ENCODE data around the gene MSH3.
"Not testable (repeated sequence)": the region's sequence is repeated elsewhere in the genome, so short reads cannot be mapped to it uniquely, and the experiment has no call there.

Gene MSH3

GRCh38 chr5:80659106-80659505 is 4.7 kb downstream of the MSH3 start:
- no peak for DNase-seq

GRCh38 chr5:80660661-80661060 is 6.2 kb downstream of the MSH3 start:
- DNase-seq: not testable (repeated sequence)

GRCh38 chr5:80662108-80662507 is 7.7 kb downstream of the MSH3 start:
- DNase-seq: no peak

GRCh38 chr5:80665057-80665456 is 10.6 kb downstream of the MSH3 start:
- DNase-seq: no peak

GRCh38 chr5:80667384-80667783 is 12.9 kb downstream of the MSH3 start:
- no peak for DNase-seq

- no peak for DNase-seq
Measured at GRCh38 chr5:80668016-80668969, 13.8 kb downstream of the MSH3 start.

GRCh38 chr5:80672140-80672736 is 17.8 kb downstream of the MSH3 start:
- DNase-seq: peak; percentile 84

GRCh38 chr5:80676706-80677105 is 22.3 kb downstream of the MSH3 start:
- no peak for DNase-seq

- no peak for DNase-seq
Measured at GRCh38 chr5:80686757-80687156, 32.3 kb downstream of the MSH3 start.

- DNase-seq: no peak
Measured at GRCh38 chr5:80688648-80689420, 34.4 kb downstream of the MSH3 start.

- DNase-seq: no peak
Measured at GRCh38 chr5:80689627-80690026, 35.2 kb downstream of the MSH3 start.

- no peak for DNase-seq
Measured at GRCh38 chr5:80695666-80696065, 41.2 kb downstream of the MSH3 start.

- no peak for DNase-seq
Measured at GRCh38 chr5:80696450-80696849, 42.0 kb downstream of the MSH3 start.

- DNase-seq: no peak
Measured at GRCh38 chr5:80697100-80697499, 42.6 kb downstream of the MSH3 start.

GRCh38 chr5:80698369-80698768 is 43.9 kb downstream of the MSH3 start:
- DNase-seq: no peak

GRCh38 chr5:80701597-80701996 is 47.1 kb downstream of the MSH3 start:
- DNase-seq: no peak

- DNase-seq: no peak
Measured at GRCh38 chr5:80703291-80703690, 48.8 kb downstream of the MSH3 start.

- DNase-seq: no peak
Measured at GRCh38 chr5:80703747-80704146, 49.3 kb downstream of the MSH3 start.

- DNase-seq: no peak
Measured at GRCh38 chr5:80704221-80704620, 49.8 kb downstream of the MSH3 start.

- no peak for DNase-seq
Measured at GRCh38 chr5:80705216-80705769, 50.8 kb downstream of the MSH3 start.

GRCh38 chr5:80705801-80706200 is 51.3 kb downstream of the MSH3 start:
- DNase-seq: no peak

- no peak for DNase-seq
Measured at GRCh38 chr5:80706835-80707447, 52.5 kb downstream of the MSH3 start.

GRCh38 chr5:80707645-80708044 is 53.2 kb downstream of the MSH3 start:
- no peak for DNase-seq

Measured in activated effector memory CD4-positive, alpha-beta T cell treated with anti-CD3 and anti-CD28 coated beads, Interleukin-2, amount 50 U/mL, for 16 hours (primary cell).